HG03280 (cell line): Measurements from ENCODE around the gene OXCT1.

Source experiments
- ATAC-seq: cut with Tn5 transposase; IDR thresholded peaks from one replicate; pipeline ENCODE4 v1.9.1; 2021; ENCODE audit warnings: mild to moderate bottlenecking, moderate library complexity; ENCODE audit not compliant: unreplicated experiment

OXCT1 gene

DNA sequence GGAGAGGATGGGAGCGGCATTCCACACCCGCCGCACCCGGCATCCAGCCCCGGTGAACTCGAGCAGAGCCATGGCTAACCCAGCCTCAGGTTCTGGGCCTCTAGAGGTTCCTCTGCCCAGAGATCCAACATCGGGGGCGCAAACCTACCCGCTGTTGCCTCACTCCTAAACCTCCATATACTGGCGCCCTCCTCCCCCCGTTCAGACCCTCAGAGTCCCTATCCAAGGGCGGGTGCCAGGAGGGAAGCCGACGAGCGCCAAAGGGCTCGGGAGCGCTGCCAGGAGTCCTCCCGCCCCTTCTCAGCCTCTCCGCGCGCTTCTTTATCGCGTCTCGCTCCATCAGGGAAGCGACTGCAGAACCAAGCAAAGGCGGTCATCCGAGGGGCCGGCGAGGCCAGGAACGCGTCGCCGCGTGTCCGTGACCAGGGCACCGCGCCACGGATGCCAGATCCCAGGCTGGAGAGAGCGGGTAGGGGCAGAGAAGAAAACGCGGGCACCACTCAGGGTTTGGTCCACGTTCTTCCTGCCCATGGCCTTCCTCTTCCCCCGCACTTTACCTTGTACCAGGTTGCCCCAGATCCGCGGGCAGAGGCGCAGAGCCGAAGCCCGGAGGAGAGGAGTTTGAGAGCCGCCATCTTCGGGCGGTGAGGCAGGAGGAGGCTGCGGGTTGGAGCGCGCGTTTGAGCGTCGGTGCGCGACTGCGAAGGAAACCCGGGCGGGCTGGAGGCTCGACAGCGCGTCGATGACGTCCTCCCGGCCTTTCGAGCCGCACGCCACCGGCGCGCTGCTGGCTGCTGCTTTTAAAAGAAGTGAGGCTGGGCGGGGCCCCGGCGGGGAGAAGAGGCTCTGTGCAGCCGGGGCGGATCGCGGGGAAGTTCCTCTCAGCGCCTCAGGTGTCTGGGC lies at the start of gene OXCT1:
Gene OXCT1 (minus strand): TSS at position 702 of the 903 bp plus-strand sequence. CDS start 67 bp downstream, at position 635.
- peak; percentile 94 for ATAC-seq

DNA sequence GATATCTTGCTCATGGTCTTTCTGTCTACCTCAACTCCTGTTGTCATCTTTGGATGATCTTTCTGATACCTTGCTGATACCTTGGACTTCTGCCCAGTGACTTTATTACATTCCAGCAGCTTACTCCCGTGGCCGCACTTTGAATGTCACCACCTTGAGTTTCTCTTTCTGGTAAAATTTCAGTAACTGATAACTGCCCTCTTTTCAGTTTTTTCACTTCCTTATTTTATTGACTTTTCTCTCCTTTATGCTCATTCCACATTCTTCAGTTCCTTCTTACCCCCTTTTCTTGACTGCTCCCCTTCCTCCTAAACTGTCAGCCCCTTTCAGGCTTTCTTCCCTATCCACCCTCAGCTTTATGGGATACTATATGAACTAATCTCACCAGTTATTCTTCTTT lies 47.9 kb upstream of the OXCT1 start:
- peak; percentile 62 for ATAC-seq

DNA sequence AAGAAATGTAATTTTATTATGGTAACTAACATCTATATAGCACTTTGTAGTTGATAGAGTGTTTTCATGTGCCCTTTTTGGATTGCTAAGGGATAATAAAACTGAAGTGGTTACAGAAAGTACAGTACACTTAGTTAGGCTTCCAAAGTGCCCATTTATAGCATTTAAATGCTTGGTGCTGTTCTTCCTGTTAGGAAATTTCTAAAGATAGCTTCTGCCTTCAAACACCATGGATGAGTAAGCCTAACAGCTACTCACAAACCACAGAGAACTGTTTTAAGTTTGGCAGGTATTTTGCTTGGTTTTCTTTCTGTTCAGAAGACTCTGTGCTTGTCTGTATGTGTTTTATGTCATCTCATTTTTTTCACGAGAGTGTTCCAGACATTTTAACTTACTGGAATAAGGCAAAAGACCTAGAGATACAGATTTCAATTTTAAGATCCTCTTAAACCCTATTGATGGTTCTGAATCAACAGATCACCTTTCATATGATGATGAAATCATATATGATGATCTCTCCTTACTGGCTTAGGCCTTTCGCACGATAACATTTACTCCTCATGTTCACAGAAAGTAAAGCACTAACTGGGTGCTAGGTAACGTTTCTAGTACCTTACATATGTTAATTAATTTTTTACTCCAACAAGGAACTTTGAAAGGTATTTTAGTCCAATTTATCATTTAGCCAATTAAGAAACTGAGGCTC lies 38.3 kb upstream of the OXCT1 start:
- no peak for ATAC-seq

DNA sequence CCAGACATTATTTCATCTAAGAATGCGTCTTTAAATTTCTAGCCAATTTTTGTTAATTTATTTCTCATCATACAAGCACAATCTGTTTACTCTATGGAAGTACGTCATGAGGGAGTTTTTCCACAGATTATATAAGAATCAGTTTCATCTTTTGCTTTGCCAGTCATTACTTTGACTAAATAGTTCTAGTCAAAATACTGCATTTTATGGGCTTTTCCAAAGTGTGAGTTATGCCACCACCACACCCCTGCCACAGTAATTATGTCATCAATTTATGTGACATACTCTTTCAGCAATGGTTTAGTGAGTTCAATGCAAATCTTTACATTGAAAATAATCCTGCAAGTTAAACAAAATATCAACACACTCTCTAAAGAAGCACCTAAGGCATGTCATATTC lies 35.9 kb upstream of the OXCT1 start:
- ATAC-seq = no peak

DNA sequence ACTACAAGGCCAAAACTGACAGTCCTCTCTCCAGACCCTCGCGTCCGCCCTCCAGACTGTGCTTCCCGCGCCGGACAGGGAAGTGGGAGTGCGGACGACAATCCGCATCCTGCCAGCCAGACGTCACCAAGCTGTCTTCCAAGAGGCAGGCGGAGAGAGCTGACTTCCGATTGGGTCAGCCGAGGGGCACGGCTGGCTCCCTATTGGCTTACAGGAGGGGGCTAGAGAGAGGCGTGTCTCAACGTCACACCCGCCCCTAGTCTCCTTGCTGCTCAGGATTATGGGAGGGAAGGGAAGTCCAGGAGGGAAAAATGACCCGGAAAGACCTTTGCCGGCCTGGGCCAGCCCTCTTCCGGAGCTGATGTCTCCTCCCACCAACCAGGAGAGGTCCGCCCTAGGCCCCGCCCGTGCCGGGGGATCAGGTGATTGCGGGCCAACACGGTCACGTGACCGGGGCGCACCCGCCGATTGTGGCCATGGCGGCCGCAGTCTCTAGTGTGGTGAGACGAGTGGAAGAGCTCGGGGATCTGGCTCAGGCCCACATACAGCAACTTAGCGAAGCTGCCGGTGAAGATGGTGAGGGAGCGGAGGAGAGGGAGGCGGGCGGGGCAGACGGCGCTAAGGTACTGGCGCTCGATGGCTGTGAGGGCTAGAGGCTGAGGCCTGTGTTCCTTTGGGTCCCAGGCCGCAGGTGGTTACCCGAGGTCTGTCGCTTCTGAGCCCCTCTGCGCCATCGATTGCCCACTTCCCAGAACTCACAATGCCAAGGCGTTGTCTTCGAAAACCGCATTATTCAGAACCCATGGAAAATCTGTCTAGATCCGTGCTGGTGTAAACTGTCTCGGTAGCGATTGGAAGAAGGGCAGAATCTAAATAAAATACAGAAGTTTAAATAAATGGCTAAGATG lies 33.9 kb upstream of the OXCT1 start, which contains the start of gene RIMOC1:
Gene RIMOC1 (plus strand): TSS at position 453 of the 908 bp plus-strand sequence. CDS start 24 bp downstream, at position 477.
- peak; percentile 98 for ATAC-seq

DNA sequence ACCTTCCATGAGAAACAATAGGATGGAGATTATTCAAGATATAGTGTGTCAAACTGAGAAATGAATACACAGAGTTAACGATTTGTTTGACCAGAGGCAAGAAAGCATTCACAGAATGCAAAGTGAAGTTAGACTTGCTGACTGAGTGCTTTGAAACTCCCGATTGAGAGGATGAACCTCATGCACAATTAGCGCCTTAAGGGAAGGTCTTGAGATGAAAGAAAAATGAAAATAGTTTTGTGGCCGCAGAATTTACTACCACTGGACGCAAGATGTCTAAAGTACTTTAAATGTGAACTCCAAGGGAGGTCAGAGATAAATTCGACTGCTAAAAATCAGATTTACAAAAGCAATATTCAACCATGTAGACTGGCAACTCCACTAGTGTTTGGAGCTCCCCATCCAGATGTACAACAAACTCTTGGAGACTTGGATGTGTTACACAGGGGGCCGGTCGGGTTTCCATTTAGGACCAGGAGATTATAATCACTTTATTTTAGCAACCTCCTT lies 33.2 kb upstream of the OXCT1 start:
- no peak for ATAC-seq

DNA sequence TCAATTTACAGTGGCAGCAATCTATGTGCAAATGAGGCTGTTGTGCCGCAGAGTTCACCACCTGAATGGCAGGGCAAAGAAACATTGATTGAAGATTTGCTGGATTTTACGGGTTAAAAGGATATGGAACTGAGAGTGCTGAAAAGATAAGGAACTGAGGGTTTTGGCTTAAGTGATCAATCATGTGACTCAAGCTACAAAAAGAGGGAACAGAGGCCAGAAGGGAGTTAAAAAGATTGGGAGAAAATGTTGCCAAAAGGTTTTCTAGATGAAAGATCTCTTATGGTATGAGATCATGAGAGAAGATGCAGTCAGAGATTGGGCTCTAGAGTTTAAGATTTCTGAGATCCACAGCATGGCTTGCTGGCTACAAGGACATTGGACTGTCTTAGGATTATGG lies 26.0 kb upstream of the OXCT1 start:
- no peak for ATAC-seq

DNA sequence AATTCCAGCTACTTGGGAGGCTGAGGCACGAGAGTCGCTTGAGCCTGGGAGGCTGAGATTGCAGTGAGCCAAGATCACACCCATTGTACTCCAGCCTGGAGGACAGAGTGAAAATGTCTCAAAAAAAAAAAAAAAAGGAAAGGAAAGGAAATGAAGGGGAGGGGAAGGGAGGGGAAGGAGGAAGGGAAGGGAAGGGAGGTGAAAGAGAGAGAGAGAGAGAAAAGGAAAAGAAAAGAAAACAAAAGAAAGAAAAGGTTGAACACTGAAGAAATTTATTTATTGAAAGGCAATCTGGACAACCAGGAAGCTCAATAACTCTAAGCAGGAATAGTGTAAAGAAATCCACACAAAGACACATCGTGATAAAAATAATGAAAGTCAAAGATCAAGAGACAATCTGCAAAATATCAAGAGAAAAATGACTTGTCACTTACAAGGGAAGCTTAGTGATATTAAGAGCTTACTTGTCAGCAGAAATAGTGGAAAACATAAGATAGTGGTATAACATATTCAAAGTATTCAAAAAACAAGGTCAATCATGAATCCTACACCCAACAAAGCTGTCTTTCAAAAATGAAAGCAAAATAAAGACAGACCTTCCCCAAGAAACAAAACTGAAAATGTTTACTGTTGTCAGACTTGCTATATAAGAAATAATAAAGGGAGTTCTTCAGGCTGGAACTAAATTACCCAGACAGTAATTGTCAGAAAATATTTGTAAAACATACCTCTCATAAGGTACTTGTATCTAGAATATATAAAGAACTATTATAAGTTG lies 23.0 kb upstream of the OXCT1 start:
- ATAC-seq = peak; percentile 79

DNA sequence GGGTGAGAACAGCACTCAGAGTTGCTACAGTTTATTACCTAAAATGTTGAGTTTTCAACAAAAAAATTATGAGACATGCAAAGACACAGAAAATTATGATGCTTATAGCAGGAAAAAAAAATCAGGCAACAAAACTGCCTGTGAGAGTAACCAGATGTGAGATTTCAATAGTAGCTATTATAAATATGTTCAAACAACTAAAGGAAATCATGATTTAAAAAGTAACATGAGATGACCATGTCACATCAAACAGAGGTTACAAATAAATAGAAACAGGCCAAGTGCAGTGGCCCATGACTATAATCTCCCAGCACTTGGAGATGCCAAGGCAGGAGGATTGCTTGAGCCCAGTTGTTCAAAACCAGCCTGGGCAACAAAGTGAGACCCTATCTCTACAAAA lies 21.8 kb upstream of the OXCT1 start:
- ATAC-seq = no peak

DNA sequence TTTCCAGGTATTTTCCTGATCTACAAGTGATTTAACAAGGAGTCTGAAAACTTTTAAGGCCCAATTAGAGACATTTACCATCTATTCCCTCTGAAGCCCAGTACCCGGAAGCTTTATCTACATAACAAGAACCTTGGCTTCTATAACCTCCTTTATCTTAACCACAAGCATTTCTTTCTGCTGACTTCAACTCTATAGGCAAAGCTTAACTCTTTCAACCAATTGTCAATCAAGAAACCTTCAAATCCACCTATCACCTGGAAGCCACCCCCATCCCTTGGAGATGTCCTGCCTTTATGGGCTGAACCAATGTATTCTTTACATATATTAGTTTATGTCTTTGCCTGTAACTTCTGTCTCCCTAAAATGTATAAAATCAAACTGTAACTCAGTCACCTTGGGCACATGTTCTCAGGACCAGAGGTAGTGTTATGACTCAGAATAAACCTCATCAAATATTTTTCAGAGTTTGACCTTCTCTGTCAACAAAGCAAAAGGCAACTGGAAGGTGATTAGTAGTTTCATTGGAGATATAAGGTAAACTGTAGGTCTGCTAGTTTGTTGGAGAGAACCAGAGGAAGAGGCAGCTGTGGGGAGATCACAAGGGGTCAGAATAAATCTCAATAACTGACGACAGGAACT lies 21.0 kb upstream of the OXCT1 start:
- ATAC-seq = no peak

DNA sequence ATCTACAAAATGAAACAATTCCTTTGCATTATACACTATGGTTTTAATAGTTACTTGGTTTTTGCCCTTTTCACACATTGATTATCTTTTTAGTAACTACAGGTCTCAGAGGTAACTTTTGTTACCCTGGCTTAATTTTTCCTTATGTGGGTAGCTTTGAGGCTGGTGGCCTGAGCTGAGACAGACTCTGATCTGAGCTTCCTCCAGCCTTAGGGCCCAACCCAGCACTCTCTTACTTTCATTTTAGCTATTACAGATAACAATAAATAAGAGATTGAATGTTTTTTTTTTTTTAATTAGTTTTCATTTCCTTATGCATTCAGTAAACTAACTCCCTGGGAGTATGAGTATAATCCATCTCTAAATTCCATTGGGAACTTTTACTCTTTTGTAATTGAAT lies 15.1 kb upstream of the OXCT1 start:
- ATAC-seq = no peak

DNA sequence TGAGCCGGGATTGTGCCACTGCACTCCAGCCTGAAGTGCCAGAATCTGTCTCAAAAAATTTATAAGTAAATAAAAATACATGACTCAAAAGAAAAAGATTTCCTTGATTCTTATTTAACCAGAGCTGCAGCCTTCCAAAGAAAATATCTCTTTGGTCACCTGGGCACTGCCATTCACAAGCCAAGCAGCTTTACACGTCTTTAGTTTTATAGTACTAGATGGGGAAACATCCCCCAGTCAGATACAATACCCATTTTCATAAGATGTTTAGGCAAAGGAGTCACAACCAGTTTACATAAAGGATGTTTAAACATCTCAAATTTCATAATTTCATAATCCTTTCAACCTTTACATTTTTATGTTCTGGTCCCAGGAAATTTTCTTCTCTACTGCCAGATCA lies 13.7 kb upstream of the OXCT1 start:
- no peak for ATAC-seq

DNA sequence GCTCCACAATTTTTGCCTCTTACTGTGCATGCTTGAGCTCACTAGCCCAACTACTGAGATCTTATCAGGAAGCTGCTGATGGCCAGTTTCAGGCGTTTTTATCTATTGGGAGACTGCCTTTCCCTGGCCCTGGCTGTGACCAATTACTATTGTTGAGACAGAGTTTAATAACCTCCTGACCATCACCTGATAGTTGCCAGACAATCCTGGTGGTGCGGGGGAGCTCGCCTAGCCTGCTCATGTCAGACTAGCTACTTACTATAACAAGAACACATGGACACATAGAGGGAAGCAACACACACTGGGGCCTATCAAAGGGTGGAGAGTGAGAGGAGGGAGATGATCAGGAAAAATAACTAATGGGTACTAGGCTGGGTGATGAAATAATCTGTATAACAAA lies 13.0 kb upstream of the OXCT1 start:
- no peak for ATAC-seq

DNA sequence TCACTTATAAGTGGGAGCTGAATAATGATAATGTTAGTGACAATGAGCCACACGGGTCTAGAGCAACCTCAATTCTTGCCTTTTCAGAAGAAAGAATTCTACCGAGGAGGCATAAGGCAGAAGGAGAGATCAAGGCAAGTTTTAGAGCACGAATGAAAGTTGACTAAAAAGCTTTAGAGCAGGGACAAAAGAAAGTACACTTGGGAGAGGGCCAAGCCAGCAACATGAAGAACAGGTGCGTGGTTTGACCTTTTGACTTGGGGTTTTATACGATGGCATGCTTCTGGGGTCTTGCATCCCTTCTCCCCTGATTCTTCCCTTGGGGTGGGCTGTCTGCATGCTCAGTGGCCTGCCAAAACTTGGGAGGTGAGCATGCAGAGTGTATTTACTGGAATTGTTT lies 12.5 kb upstream of the OXCT1 start:
- ATAC-seq = no peak

DNA sequence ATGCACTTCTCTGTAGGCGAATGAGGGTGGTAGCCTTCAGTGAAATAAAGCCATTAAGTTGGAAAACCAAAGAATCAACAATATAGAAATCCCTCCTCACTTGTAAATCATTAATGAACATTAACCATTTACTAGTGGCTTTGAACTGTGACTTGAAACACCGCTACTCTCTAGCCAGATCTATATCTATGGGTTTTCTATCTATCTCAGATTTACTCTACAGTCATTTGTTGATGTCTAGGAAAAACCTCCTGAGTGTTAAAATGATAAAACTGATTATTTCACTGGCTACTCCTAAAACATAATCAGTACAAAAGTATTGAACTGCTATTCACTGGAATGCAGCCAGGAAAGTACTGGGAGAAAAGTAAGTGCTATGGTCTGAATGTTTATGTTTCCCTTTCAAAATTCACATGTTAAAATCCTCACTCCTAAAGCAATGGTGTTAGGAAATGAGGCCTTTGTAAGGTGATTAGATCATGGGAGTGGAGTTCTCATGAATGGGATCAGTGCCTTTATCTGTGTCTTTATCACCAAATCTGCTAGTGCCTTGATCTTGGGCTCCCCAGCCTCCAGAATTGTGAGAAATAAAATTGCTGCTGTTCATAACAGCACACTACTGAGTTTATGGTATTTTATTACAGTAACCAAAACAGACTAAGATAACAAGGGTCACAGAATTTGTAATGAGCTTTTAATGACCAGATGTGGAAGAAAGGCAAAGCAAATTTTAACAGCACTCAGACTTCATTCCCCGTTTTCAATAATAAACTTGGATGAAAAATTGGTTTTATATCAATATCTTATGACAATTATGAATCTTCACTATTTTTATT lies 8.6 kb upstream of the OXCT1 start:
- no peak for ATAC-seq

DNA sequence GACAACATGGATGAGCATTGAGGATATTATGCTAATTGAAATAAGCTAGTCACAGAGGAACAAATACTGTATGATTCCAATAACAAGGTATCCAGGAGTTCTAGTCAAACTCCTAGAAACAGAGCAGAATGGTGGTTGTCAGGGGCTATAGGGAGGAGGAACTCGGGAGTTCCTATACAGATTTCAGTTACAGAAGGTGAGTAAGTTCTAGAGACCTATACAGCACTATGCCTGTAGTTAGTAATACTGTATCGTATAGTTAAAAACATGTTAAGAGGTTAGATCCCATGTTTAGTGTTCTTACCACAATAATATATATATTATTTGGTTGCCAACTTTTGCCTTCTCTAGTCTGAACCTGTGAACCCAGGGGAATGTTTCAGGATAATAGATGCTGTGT lies 7.9 kb upstream of the OXCT1 start:
- no peak for ATAC-seq

DNA sequence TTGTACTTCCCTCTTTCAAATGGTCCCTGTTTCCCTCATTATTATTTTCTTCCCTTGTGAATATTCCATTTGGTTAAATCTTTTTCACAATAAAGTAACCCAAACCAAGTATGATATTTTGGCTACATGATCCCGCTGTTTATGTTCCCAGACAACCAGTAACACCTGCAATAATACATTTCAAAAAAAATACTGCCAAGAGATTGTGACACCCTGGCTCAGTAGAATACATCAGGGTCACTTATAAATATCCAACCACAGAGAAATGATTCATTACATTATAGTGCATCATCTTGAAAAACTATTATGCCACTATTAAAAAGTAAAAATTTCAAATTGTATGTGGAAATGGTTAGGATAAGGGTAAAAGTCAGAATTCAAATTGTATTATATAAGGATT lies 7.2 kb upstream of the OXCT1 start:
- no peak for ATAC-seq

DNA sequence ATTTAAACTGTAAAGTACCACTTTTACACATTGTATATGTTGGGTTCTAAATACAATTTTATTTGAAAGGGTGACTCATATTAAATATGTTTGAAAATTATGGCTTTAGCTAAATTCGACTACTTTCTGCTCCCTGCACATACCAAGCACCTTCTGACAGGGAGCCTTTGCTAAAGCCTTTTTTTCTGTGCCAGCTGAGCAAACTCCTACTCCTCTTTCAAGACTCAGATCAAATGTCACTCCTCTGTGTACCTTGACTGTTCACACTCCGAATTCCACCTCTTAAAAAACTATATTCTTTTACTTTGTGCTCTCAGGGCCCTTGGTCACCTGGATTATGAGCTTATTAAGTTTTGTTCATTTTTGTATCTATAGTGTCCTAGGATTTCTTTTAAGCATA lies 6.5 kb upstream of the OXCT1 start:
- ATAC-seq = no peak

DNA sequence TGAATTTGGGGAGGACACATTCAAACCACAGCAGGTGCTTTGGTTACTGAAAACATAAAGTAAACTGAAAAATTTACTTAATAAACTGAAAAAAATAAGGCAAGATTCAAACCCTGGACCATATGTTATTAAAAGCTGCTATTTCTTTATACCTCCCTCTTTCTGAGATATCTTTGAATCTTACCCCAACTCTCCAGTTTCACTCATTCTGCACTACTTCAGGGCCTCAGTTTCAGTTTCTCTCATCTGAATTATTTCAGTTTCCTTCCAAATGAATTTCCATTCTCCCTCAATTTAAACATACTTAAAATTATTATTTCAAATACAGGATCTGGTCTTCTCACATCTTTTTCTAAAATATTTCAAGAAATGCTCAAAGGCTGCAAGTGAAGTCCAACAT lies 4.9 kb upstream of the OXCT1 start:
- no peak for ATAC-seq
